CD4-positive, alpha-beta T cell treated with Interleukin-6 at 100 ng/mL for 8 hours (primary cell): ENCODE data around the gene FAM81A.
"Not testable (repeated sequence)": the region's sequence is repeated elsewhere in the genome, so short reads cannot be mapped to it uniquely, and the experiment has no call there.

Source experiments
- DNase-seq: peaks from one replicate; pipeline ENCODE4 v3.0.0-alpha.2; 2020; ENCODE audit warnings: mixed read lengths, low spot score

Gene FAM81A

GRCh38 chr15:59437817-59438624, at the start of gene FAM81A:
Gene FAM81A, plus strand, starts transcription at chr15:59438186. Its CDS starts 20,441 bp downstream, at chr15:59458627.
- DNase-seq = peak; percentile 4

- DNase-seq = no peak
Measured at GRCh38 chr15:59388670-59389069, 49.3 kb upstream of the FAM81A start.

GRCh38 chr15:59392299-59392698, 45.7 kb upstream of the FAM81A start:
- DNase-seq = no peak

GRCh38 chr15:59394166-59394661, 43.8 kb upstream of the FAM81A start:
- no peak for DNase-seq

- no peak for DNase-seq
Measured at GRCh38 chr15:59396211-59396610, 41.8 kb upstream of the FAM81A start.

- DNase-seq = no peak
Measured at GRCh38 chr15:59396679-59397078, 41.3 kb upstream of the FAM81A start.

- no peak for DNase-seq
Measured at GRCh38 chr15:59398220-59398619, 39.8 kb upstream of the FAM81A start.

DNA sequence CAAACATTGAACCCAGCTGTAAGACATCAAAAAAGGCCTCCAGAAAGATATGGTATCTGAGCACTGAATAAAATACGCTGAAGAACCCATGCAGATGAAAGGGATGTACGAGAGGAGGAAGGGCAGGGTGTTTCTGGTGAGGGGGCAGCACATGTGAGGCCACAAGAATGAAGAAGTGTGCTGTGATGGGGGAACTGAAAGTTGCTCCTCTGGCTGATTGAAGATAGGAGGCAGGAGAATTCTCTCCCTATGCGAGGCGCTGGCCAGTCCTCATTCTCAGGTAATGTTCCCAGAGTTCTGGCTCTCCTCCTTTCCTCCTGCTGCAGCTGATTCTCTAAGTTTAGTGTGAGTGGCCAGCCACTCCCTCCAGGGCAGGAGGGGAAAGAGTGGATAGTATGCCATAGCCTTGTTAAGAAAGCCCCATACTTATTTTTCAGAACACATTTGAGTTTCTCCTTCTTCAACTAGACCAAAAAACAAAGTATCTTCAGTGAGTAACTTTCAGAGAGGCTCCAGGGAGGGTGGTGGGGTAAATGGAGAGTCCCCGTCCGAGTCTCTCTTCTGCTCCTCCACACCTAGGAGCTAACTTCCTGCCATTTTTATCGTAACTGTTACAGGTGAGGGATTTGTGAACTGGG, 38.4 kb upstream of the FAM81A start:
- DNase-seq = no peak

DNA sequence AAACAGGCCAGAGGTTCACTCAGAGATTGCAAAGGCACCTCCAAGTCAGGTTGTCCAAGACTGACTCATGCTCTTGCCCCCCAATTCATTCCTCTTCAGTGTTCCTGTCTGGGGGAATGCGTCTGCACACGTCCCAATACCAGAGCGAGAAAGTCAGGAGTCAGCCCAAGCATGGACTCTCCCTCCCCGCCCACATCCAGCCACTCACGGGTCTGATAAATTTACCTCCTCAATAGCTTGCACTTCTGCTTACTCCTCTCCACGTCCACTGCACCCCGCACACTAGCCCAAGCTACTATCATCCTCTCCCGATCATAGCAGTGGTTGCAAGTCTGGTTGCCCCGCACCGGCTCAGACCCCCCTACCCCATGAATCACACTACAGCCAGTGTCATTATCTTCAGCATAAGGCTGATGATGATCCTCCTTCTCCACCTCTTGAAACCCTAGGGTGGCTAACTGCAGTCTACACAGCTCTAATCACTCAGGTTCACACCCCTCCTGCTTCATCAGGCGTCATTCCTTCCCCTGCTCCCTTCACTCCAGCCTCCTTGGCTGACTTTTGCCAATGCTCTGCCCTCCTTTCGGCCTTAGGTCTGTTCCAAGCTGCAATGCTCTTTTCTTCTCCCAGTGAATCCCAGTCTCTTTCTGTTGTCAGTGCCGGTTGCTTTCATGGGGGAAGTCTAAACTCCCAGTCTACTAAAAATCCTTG, 37.7 kb upstream of the FAM81A start:
- no peak for DNase-seq

DNA sequence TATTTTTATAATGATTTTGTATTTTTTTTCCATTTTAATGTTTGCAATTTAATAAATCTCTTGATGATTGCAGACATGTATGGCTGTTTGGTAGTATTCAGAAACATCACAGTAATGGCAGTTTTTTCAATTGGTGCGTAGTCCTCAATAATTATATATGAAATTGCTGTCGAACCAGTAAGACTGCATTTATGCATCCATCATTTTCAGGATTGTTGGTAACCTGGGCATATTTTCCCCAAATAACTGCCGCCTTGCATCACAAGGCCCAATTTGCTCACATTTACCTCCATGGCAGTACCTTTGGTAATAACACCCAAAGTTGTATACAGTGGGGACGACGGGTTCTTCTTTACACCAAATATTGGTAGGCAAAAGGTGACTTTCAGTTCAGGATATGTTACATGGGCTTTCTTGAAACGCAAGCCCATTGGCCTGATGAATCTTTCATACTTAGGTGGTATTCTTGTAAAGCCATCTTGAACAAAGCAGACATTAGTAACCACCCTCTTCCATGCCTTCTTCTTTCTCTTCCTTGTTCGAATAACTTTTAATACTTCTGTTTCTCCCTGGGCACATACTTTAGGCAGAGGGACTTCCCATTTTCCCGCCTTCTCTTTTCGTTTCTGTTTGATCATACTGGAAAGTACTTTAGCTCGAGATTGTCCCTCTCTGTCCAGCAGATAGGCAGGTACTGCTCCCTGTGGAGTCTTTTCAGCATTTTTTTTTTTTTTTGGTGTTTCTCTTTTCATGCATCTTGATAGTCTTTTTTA, 36.7 kb upstream of the FAM81A start:
- DNase-seq = not testable (repeated sequence)

DNA sequence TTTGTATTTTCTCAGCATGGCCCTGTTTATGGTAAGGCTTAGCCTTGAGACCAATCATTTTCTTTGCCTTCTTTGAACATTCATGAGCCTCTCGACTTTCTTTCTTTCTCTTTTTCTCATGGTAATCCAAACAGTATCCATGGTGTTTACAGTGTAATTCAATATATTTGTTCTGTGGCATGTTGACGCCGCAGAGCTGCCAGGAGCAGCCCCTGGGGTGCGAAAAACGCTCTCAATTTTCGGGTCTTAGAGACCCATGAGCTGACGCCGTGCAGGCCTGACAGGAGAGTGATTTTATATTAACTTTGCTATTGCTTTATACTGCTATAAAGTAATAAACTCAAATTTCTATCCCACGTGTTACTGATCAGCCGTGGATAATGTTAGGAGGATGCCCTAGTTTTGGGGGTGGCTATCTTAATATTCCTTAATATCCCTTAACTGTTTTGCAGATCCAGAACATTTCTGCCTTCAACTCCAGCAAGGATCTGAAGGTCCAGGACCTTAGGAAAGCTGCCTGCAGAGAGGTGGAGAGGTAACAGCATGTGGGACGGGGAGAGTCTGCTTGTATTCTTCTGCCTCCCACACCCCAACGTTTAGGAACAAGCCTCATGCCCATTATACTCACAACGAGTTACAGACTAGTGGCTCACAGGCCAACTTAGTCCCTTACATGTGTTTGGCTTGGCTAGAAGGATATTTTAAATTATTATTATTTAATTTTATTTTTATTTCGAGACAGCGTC, 36.0 kb upstream of the FAM81A start:
- no peak for DNase-seq

- no peak for DNase-seq
Measured at GRCh38 chr15:59405079-59405478, 32.9 kb upstream of the FAM81A start.

GRCh38 chr15:59406446-59406845, 31.5 kb upstream of the FAM81A start:
- no peak for DNase-seq

DNA sequence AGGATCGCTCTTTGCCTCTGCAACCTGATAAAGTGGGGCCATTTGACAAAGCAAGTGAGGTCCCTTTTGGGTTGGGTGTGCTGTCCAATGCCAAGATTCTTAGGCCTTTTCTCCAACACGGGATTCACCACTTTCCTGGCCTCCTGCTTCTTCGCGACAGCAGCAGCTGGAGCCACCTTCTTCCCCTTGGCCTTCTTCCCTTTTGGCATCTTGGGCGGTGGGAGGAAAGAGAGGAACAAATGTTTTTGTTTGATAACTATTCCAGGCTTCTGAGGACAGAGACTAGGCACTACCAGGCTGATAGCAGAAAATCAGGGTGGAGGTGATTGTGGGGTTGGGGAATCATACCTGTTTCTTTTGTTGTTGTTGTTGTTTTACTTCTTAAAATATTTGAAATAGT, 30.0 kb upstream of the FAM81A start:
- DNase-seq = no peak

DNA sequence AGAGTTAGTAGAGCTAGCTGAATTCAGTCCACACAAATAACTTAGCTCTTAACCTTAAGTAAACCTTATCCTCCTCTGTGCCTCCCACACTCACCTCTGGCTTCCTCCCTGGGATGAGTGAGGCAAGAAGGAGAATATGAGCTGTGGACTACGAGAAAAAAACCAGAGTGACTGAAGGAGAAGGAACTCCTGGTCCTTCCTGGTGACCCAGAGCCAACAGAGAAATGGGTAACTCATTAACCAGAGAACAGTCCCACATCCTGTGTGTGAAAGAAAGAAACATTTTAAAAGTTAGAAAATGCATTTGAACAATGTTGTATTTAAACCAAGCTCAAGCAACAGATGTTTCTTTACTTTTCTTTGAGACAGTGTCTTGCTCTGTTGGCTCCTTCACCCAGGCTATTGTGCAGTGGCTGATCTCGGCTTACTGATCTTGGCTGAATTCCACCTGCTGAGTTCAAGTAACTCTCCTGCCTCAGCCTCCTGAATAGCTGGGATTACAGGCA, 27.5 kb upstream of the FAM81A start:
- no peak for DNase-seq

GRCh38 chr15:59413577-59413976, 24.4 kb upstream of the FAM81A start:
- DNase-seq = no peak

DNA sequence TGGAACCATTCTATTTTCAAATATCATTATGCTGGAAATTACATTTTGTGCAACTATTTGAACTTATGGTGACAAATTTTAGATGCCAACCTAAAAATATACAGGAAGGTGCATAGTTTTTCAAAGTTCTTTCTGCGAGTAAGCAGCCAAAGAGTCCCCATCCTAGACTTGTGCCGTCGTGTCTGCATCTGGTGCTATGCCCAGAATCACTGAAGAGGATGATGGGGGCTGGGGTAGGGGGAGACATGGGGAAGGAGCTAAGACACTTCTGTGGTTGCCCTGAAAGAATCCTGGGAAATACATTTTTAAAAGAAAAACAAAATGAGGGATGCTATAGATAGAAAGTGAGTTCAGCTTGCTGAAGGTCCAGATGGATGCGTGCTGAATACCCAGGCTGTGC, 21.2 kb upstream of the FAM81A start:
- no peak for DNase-seq

- DNase-seq = no peak
Measured at GRCh38 chr15:59419170-59419569, 18.8 kb upstream of the FAM81A start.

DNA sequence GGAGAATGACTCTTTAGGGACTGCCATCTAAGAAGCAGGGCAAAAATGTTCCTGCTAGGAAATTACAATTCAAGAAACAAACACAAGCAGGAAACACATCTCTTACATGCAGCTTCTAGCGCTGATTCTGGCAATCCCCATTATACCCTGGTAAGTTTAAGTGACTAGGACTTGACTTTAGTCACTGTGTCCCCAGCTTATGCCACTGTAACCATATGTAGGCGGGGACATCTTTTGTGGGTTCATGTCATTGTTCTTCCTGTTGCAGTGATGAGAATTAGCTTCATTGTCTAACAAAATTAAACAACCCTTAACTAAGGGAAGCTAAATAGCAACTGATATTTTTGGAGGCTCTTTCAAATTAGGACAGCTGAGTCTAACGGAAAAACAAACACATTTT, 17.9 kb upstream of the FAM81A start:
- no peak for DNase-seq

DNA sequence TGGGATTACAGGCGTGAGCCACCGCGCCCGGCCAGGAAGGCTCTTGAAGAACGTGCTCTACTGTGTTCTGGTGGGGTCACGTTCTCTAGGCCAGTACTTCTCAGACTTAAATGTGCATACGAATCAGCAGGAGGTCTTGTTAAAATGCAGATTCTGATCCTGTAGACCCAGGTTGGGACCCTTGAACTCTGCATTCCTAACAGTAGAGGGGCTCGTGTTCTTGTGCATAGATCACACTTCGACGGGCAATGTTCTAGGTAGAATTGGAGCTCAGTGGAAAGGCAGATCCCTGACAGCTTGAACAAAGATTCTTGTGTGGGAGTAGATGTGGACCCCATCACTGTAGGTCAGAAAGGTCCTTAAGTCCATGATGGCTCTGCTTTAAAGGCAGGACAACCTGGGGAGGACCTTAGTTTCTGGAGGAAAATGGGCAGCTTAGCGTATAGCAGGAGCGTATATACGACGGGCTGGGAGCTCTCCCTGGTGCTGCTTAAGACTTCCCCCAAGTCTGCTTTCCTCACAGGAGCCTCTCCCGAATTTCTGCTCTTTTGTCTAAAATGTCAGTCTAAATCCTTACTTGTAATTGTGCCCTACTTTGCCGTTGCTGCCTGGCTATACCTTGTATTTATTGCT, 16.9 kb upstream of the FAM81A start:
- no peak for DNase-seq

DNA sequence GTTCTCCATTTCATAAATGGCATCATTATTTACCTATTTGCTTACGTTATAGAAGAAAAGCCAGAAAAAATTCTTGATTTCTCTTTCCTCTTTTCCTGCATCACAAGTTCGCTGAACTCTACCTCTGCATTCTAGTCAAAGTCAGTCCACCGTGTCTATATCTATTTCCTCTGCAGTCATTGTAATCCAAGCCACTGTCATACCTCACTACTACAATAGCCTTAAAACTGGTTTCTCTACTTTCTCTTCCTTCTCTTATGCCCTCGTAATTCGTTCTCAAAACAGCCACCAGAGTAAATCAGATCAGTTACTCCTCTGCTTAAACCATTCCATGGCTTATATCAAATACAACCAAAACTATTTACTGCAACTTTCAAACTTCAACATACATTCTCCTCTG, 13.4 kb upstream of the FAM81A start:
- DNase-seq = no peak
